Caki2 (cell line): ENCODE results near the gene MYMX. TPM values are rescaled to one million over a fixed set of nuclear protein-coding genes. Genes with fewer than 3 reads are reported as not detected.

Experiments
- DNase-seq: peaks from one replicate; pipeline ENCODE4 v3.0.0-alpha.2; 2015; ENCODE audit warnings: low read depth
- in situ Hi-C: cut with HindIII; loops from 2 replicates; pipeline ENCODE4 v1.10.0; 2016; ENCODE audit warnings: low sequenced_read_pairs, low pct_unique_long_range_greater_than_20kb, mixed read lengths
- total RNA-seq: library from RNA; depleted of rRNA; stranded (reverse); fragments of >200 nt; shearing (Covaris generic); gene quantifications from 2 replicates; pipeline ENCODE4 v1.2.3, GENCODE V29; 2014; ENCODE audit warnings: low replicate concordance; rRNA removed

MYMX gene
- total RNA-seq, 1 experiment from 2014 or later: not detected

- in situ Hi-C loops: no loop called here
- no peak for DNase-seq
Observed at GRCh38 chr6:44267252-44267651, 50.5 kb downstream of the MYMX start.

Other genes with a start within 250 kb of the MYMX start
- 119 and 157 TPM in 2 replicates for gene MRPL14, start 89.5 kb upstream of the MYMX start, total RNA-seq
- gene TMEM63B, start 89.4 kb upstream of the MYMX start, total RNA-seq: 6.2 and 7.3 TPM in 2 replicates
- gene CAPN11, start 58.1 kb upstream of the MYMX start, total RNA-seq: not detected in 2 replicates
- gene SLC29A1, start 6.7 kb downstream of the MYMX start, total RNA-seq: 47.6 and 55.5 TPM in 2 replicates
- 807 and 852 TPM in 2 replicates for gene HSP90AB1, start 30.2 kb downstream of the MYMX start, total RNA-seq
- gene SLC35B2, start 40.6 kb downstream of the MYMX start, total RNA-seq: 203 and 221 TPM in 2 replicates
- 24.7 and 33.4 TPM in 2 replicates for gene NFKBIE, start 48.6 kb downstream of the MYMX start, total RNA-seq
- gene TMEM151B, start 53.5 kb downstream of the MYMX start, total RNA-seq: not detected in 2 replicates
- 20.0 and 23.9 TPM in 2 replicates for gene AARS2, start 96.4 kb downstream of the MYMX start, total RNA-seq
- gene SPATS1, start 125.7 kb downstream of the MYMX start, total RNA-seq: not detected in 2 replicates
- 12.2 and 19.9 TPM in 2 replicates for gene CDC5L, start 170.8 kb downstream of the MYMX start, total RNA-seq